GM12874 (cell line): ENCODE data around the gene FOLR1.

Experiments
- CTCF ChIP-seq: IDR thresholded peaks from 2 replicates; pipeline ENCODE4 v1.5.1; 2011; ENCODE audit warnings: low read depth, mild to moderate bottlenecking, control low read depth, low read length, moderate library complexity; ENCODE audit not compliant: insufficient read depth

Gene FOLR1

GRCh38 chr11:72191961-72192381 is at the start of gene FOLR1:
FOLR1 (plus strand) TSS chr11:72192140; CDS start chr11:72192174, 34 bp downstream.
- no peak for TF ChIP-seq CTCF

- TF ChIP-seq CTCF: no peak
Observed at GRCh38 chr11:72144807-72145565, 47.0 kb upstream of the FOLR1 start.

DNA sequence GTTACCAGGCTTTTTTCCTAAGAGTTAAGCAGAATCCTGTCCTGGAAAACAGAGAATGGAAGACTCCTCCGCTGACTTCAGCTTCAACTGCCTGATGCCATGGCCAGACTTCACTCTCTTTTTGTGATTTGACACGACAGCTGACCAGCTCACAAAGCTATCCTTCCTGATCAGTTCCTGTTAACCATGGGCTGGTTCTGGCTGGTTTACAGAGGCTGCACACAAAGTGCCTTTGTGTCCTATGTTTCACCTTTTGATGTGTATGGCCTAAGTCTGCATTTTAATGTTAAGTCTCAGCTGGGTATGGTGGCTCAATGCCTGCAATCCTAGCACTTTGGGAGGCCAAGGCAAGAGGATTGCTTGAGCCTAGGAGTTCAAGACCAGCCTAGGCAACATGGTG is 45.3 kb upstream of the FOLR1 start:
- TF ChIP-seq CTCF: no peak

GRCh38 chr11:72150882-72151281 is 41.1 kb upstream of the FOLR1 start:
- no peak for TF ChIP-seq CTCF

DNA sequence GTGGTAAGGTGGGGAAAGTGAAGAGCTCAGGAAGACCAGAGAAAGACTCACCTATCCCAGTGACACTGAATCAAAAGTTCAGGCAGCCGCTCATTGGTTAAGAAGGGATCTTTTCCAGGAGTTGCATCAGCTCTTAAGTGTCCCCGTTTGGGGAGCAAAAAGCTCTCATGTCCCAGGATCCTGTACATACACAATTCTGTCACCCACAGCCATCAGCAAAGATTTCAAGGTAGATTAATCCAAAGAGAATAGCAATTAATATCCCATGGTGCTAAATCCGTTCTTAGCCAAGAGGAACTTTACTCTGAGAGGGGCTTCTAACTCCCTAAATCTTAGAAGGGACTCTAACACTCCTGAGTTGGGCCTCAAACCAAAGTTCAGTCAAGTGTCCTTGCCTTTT is 37.1 kb upstream of the FOLR1 start:
- TF ChIP-seq CTCF: no peak

DNA sequence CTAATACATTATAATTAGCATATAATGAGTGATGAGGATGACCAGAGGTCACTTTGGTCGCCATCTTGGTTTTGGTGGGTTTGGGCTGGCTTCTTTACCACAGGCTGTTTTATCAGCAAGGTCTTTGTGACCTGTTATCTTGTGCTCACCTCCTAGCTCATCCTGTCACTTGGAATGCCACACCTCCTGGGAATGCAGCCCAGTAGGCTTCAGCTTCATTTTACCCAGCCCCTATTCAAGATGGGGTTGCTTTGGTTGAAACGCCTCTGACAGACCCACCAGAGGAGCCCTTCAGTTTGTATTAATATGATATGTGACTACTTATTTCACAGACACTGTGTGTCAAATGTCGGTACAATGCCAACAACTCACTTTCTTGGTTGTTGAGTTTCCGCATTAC is 36.2 kb upstream of the FOLR1 start:
- TF ChIP-seq CTCF: no peak

- no peak for TF ChIP-seq CTCF
Observed at GRCh38 chr11:72157131-72157530, 34.8 kb upstream of the FOLR1 start.

DNA sequence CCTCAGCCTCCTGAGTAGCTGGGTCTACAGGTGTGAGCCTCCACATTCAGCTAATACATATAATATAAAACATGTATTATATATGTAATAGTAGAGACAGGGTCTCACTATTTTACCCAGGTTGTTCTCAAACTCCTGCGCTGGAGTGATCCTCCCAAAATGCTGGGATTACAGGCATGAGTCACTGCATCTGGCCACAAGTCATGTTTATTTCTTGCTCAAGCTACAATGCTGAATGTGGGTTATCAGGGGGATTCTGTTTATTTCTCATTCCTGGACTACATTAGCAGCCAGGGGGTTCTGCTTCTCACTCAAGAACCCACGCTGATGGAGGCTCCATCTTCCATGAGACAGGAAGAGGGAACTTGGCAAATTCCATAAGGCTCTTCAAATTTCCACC is 31.6 kb upstream of the FOLR1 start:
- no peak for TF ChIP-seq CTCF
